NT2/D1 (cell line): ENCODE results near the gene GID8.

Experiments
- SUZ12 ChIP-seq: IDR thresholded peaks from 2 replicates; pipeline ENCODE4 v1.6.1; 2011; ENCODE audit not compliant: insufficient read length, insufficient read depth; ENCODE audit errors: extremely low read depth
- YY1 ChIP-seq: IDR thresholded peaks from 2 replicates; pipeline ENCODE4 v1.6.1; 2011; ENCODE audit not compliant: insufficient read length, insufficient read depth
- ZNF274 ChIP-seq: IDR thresholded peaks from 2 replicates; pipeline ENCODE4 v1.6.1; 2011; ENCODE audit warnings: mild to moderate bottlenecking, low read depth, low read length

DNA sequence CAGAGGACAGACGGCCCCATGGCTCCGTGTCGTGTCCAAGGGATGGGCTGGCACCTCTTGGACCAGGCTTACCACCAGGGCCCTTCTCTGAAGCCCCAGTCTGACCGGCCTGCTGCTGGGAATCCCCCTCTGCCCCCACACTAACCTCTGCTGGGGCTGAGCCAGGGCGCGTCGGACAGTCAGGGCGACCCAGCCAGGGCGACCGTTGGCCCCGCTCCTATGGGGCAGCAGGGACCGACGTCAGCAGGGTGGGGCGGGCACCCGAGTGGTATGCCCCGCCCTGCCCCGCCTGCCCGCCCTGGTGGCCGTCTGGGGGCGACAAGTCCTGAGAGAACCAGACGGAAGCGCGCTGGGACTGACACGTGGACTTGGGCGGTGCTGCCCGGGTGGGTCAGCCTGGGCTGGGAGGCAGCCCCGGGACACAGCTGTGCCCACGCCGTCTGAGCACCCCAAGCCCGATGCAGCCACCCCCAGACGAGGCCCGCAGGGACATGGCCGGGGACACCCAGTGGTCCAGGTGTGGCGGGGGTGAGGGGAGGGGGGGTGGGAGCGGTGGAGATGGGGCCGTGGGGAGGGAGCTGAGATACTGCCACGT lies 14.5 kb downstream of the GID8 start, which contains the start of gene SLC17A9:
- no peak for TF ChIP-seq ZNF274
- no peak for TF ChIP-seq SUZ12
- no peak for TF ChIP-seq YY1
